AG04449 (cell line): ENCODE data around the gene DIP2B.

Experiments
- CTCF ChIA-PET: fragments of 350-600 bp; formaldehyde crosslinking; extraction: SDS; loops from one replicate; lab custom pipeline; 2021; ENCODE audit warnings: antibody characterized with exemption; lab: Yijun Ruan, JAX
- POLR2A ChIA-PET: fragments of 400-600, 350-600 bp; formaldehyde crosslinking; extraction: SDS; loops from one replicate; lab custom pipeline; 2020; ENCODE audit warnings: antibody characterized with exemption, inconsistent platforms; lab: Yijun Ruan, JAX
- DNase-seq: peaks from one replicate; pipeline ENCODE4 v3.0.0-alpha.2; 2010; ENCODE audit warnings: low read depth, low spot score
- H3K4me3 ChIP-seq: 2 replicates; pipeline ENCODE4 v1.5.1; 2011; ENCODE audit warnings: low read depth, mild to moderate bottlenecking, control low read depth, low read length
- CTCF ChIP-seq: IDR thresholded peaks from one replicate; pipeline ENCODE4 v1.5.1; 2011; ENCODE audit warnings: mild to moderate bottlenecking, moderate library complexity, low read length, control low read depth, inconsistent platforms; ENCODE audit not compliant: insufficient read depth; ENCODE audit errors: missing control alignments

The DIP2B gene

GRCh38 chr12:50686406-50686805 is 181.6 kb downstream of the DIP2B start:
- POLR2A ChIA-PET: no interaction called here
- H3K4me3 ChIP-seq: no peak overlapping the region
- CTCF ChIA-PET: interaction anchor here (1.2 to 1.3 kb wide), 2 partner anchors 44 to 182 kb away, joined by 3 to 6 read pairs; partner anchors contain the start of gene DIP2B
- no peak for DNase-seq
- no peak for TF ChIP-seq CTCF

DNA sequence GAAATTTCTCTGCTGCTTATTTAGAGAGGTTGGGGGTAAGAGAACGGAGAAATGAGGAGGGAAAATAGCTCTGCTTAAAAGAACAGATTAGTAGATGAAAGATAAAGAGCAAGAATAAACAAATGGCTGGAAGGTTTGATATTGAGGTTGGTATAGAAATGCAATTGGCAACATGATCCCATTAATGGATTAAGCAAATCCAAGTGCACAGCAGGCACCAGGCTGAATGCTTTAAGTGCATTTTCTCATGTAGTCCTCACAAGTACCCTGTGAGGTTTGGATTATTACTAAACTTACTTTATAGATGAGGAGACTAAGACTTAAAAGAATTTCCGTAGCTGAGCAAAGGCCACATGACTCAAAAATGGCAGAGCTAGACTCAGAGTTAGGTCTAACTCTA is 182.2 kb downstream of the DIP2B start:
- ChIA-PET POLR2A (no interaction called here), CTCF (interaction anchor here (1.2 kb wide), 1 partner anchor 44 kb away, joined by 3 read pairs; no protein-coding TSS in a partner anchor)
- TF ChIP-seq CTCF: no peak
- no peak for DNase-seq
- no peak overlapping the region for H3K4me3 ChIP-seq

DNA sequence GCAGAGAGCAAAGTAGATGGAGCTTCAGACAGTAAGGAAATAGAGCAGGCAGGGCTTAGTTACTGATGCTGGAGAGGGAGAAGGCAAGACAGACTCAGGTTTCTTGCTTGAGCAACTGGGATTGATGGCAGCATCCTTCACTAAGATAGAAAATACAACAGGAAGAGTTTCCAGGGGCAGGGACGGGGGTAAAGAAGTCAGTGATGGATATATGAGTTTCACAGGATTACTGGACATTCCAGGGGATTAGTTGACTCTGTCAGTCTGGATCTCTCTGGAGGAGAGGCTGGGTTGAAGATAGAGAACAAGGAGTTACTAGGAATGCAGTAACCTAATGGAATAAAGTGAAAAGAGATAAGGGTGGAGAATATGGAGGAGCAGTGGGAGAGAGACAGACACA is 184.7 kb downstream of the DIP2B start:
- POLR2A ChIA-PET: no interaction called here
- CTCF ChIA-PET: no interaction called here

DNA sequence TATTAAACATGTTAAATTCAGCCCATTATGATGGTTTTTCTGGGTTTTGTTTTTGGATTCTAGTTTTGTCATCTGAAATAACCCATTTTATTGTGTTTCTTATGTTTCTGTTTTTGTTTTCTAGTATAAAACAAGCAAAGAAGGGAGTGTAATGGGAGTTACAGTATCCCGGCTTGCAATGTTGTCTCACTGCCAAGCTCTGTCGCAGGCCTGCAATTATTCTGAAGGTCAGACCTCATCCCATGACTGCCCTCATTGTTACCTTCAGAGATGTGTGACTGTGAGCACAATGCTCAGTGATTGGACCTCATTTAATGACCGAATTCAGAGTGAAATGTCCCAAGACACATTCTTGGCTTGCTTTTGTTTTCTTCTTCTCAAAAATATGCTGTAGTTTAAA is 186.1 kb downstream of the DIP2B start:
- DNase-seq: no peak
- POLR2A ChIA-PET: no interaction called here
- TF ChIP-seq CTCF: no peak
- CTCF ChIA-PET: interaction anchor here (1.3 kb wide), 1 partner anchor 621 kb away, joined by 3 read pairs; no protein-coding TSS in a partner anchor
- H3K4me3 ChIP-seq: no peak overlapping the region

More for the DNA sequence above, 184.7 kb downstream of the DIP2B start:
- DNase-seq: no peak
- TF ChIP-seq CTCF: no peak
- no peak overlapping the region for H3K4me3 ChIP-seq

GRCh38 chr12:50695961-50696360 is 191.2 kb downstream of the DIP2B start:
- CTCF ChIA-PET: interaction anchor here (7.6 kb wide), 1 partner anchor 191 kb away, joined by 41 read pairs; the partner anchor contains the start of gene DIP2B
- no peak for TF ChIP-seq CTCF
- POLR2A ChIA-PET: no interaction called here
- H3K4me3 ChIP-seq: no peak overlapping the region
- no peak for DNase-seq

DNA sequence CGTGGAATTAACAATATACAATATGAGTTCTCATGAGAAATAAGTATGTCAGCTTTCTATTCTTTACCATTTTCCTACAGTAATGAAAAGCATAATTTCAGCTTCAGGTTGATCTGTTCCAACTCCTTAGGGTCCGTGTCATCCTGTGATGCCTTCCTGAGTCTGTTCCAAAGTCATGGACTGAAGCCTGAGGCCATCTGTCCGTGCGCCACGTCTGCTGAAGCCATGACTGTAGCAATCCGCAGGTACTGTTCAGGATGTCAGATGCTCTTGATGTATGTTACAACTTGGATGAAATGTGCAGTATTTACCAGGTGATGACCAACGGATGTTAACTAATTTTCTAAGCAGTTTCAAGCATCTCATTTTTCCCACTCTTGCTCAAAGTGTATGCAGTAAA is 192.1 kb downstream of the DIP2B start:
- ChIA-PET POLR2A (interaction anchor here (0.5 kb wide), 1 partner anchor 696 kb away, joined by 3 read pairs; no protein-coding TSS in a partner anchor), CTCF (interaction anchor here (7.6 kb wide), 1 partner anchor 192 kb away, joined by 41 read pairs; the partner anchor contains the start of gene DIP2B)
- no peak for TF ChIP-seq CTCF
- H3K4me3 ChIP-seq: no peak overlapping the region
- no peak for DNase-seq
